HEK293T (cell line): ENCODE results near the gene CFAP410.

Experiments
- BHLHE40 ChIP-seq: fragments of 450-650 bp; IDR thresholded peaks from 2 replicates; pipeline ENCODE4 v1.6.1; 2016; ENCODE audit warnings: mild to moderate bottlenecking, moderate library complexity, borderline replicate concordance
- FOXA1 ChIP-seq: fragments of 450-650 bp; IDR thresholded peaks from 2 replicates; pipeline ENCODE4 v1.6.1; 2016; ENCODE audit warnings: mild to moderate bottlenecking
- TARDBP ChIP-seq: fragments of 450-650 bp; IDR thresholded peaks from 2 replicates; pipeline ENCODE4 v1.6.1; 2016
- TF ChIP-seq, protein P1 (sequence below): fragments of 450-650 bp; IDR thresholded peaks from 2 replicates; pipeline ENCODE4 v1.6.1; 2016

DNA sequence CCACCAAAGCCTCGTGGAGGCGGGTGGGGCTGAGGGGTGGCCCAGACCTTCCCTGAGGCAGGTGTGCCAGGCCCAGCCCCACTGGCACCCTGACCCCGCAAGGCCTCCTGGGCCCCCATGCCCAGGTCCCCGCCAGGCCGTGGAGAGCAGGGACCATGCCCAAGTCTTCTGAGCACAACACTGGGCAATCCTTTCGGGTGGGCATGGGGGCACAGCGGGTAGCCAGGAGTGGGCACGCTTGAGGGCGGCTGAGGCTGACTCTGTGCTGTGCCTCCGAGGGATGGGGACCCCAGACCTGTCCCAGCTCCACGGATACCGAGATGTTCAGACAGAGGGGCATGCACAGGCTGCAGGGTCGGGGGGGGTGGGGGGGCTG lies 12.9 kb downstream of the CFAP410 start:
- TF ChIP-seq, protein P1, sequence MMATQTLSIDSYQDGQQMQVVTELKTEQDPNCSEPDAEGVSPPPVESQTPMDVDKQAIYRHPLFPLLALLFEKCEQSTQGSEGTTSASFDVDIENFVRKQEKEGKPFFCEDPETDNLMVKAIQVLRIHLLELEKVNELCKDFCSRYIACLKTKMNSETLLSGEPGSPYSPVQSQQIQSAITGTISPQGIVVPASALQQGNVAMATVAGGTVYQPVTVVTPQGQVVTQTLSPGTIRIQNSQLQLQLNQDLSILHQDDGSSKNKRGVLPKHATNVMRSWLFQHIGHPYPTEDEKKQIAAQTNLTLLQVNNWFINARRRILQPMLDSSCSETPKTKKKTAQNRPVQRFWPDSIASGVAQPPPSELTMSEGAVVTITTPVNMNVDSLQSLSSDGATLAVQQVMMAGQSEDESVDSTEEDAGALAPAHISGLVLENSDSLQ = no peak
- no peak for TF ChIP-seq FOXA1
- TF ChIP-seq TARDBP = no peak
- TF ChIP-seq BHLHE40 = no peak
